Naive thymus-derived CD4-positive, alpha-beta T cell (primary cell): ENCODE measurements around the gene CASTOR1. TPM values are rescaled to one million over a fixed set of nuclear protein-coding genes. Genes with fewer than 3 reads are reported as not detected.
A peak's percentile ranks its signal among the peaks of the same experiment; 100 is the strongest.

Experiments
- ATAC-seq: fragments of 150-1000 bp; cut with Tn5 transposase; 2 replicates; pipeline ENCODE4 v1.10.0; 2021; ENCODE audit warnings: mild to moderate bottlenecking, moderate library complexity
- CTCF ChIA-PET: fragments of 350-600 bp; sonication (Branson Sonifier 250); formaldehyde crosslinking; loops from one replicate; lab custom pipeline; 2021; ENCODE audit warnings: antibody characterized with exemption; lab: Charles Lee
- POLR2A ChIA-PET: fragments of 350-600 bp; sonication (Branson Sonifier 250); formaldehyde crosslinking; loops from one replicate; lab custom pipeline; 2021; ENCODE audit warnings: antibody characterized with exemption, inconsistent platforms; lab: Charles Lee
- DNase-seq, 9 donors: peaks; one replicate each; pipeline versions ENCODE4 v3.0.0 to v3.0.0-alpha.2; 2020 to 2022; ENCODE audit warnings: mixed read lengths in 1 of 9
- H3K27ac ChIP-seq: one replicate; pipeline ENCODE4 v1.7.0; 2013; ENCODE audit warnings: mild to moderate bottlenecking, low read depth, low read length, moderate library complexity
- H3K27me3 ChIP-seq, 2 donors: one replicate each; pipeline ENCODE4 v1.7.0; 2013; ENCODE audit warnings: low read length in 2 of 2, mild to moderate bottlenecking in 2 of 2, moderate library complexity in 2 of 2; ENCODE audit not compliant: control insufficient read depth in 2 of 2, insufficient read depth in 2 of 2
- H3K36me3 ChIP-seq, 3 experiments: 1 replicate in 2 of 3; 2 replicates in 1 of 3; pipeline ENCODE4 v1.7.0; 2013; ENCODE audit warnings: low read length in 3 of 3, mild to moderate bottlenecking in 3 of 3, moderate library complexity in 1 of 3; ENCODE audit not compliant: insufficient read depth in 3 of 3, control insufficient read depth in 2 of 3
- H3K4me1 ChIP-seq, 2 donors: one replicate each; pipeline ENCODE4 v1.7.0; 2013; ENCODE audit warnings: low read length in 2 of 2, mild to moderate bottlenecking in 2 of 2, moderate library complexity in 1 of 2; ENCODE audit not compliant: control insufficient read depth in 2 of 2, insufficient read depth in 2 of 2
- H3K4me3 ChIP-seq: 2 replicates; pipeline ENCODE4 v1.7.0; 2013; ENCODE audit warnings: mild to moderate bottlenecking, low read length
- H3K9me3 ChIP-seq, 3 experiments: 1 replicate in 2 of 3; 2 replicates in 1 of 3; pipeline ENCODE4 v1.7.0; 2013; ENCODE audit warnings: low read length in 3 of 3; ENCODE audit not compliant: control insufficient read depth in 2 of 3
- H3K27ac Mint-ChIP-seq, 9 donors: one replicate each; pipeline ENCODE4 v1.8.0; 2020 to 2022; ENCODE audit warnings: mixed read lengths in 9 of 9, mild to moderate bottlenecking in 8 of 9, moderate library complexity in 5 of 9, inconsistent platforms in 2 of 9
- H3K27me3 Mint-ChIP-seq, 5 donors: one replicate each; pipeline ENCODE4 v1.8.0; 2021 to 2022; ENCODE audit warnings: mixed read lengths in 5 of 5, mild to moderate bottlenecking in 1 of 5
- H3K36me3 Mint-ChIP-seq, 5 donors: one replicate each; pipeline ENCODE4 v1.8.0; 2020 to 2022; ENCODE audit warnings: mixed read lengths in 5 of 5, mild to moderate bottlenecking in 3 of 5, inconsistent platforms in 1 of 5
- H3K4me1 Mint-ChIP-seq, 7 donors: one replicate each; pipeline ENCODE4 v1.8.0; 2020 to 2022; ENCODE audit warnings: mixed read lengths in 7 of 7, mild to moderate bottlenecking in 3 of 7, inconsistent platforms in 1 of 7
- H3K4me3 Mint-ChIP-seq, 10 donors: one replicate each; pipeline ENCODE4 v1.8.0; 2020 to 2022; ENCODE audit warnings: mild to moderate bottlenecking in 10 of 10, mixed read lengths in 10 of 10, moderate library complexity in 6 of 10, inconsistent platforms in 2 of 10
- H3K9me3 Mint-ChIP-seq, 11 donors: one replicate each; pipeline ENCODE4 v1.8.0; 2020 to 2022; ENCODE audit warnings: mixed read lengths in 11 of 11, mild to moderate bottlenecking in 4 of 11, inconsistent platforms in 1 of 11, moderate library complexity in 1 of 11
- intact Hi-C, 2 donors: fragments of 100-400 bp; cut with micrococcal nuclease; formaldehyde crosslinking; loops; one replicate each; pipeline ENCODE4 v1.15.1; 2023
- polyA plus RNA-seq, 2 donors: library from polyadenylated mRNA; unstranded; fragments of 300-500 nt; fragmentation: Illumina TruSeq; gene quantifications; one replicate each; pipeline ENCODE4 v1.2.3, GENCODE V29; 2021
- total RNA-seq, 6 experiments: library from RNA in 5 of 6; stranded (reverse) in 5 of 6; gene quantifications; 1 replicate in 5 of 6; 2 replicates in 1 of 6; pipeline ENCODE4 v1.2.3 and lab custom pipeline; 2021 to 2026

The CASTOR1 gene
- total and polyA plus RNA-seq, 7 experiments from 2014 or later: 12.4 to 43.0 (median 19.0) TPM

DNA sequence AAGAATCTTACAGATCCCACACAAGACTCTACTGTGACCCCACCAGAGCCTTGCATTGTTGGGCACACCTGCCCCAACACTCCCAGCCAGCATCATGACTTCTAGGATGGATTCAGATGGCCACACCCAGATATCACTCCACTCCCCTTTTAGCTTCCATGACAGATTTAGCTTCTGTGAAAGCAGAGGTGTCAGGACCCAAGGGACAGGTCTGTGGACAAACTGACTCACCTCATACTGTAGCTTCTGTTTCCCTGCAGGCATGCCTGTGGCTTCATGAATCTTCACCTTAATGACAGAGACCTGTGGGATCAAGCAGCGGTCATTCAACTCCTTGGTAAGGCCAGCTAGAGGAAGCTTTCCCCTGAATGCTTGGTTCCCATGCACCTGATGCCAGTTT, 45.9 kb upstream of the CASTOR1 start:
- H3K4me1 ChIP-seq: peaks cover 0 to 5% of the 10 kb centered on the region in 2 donors
- ChIA-PET POLR2A (interaction anchor here (1.1 to 48.9 kb wide), 5 partner anchors 9 to 34 kb away, joined by 4 to 1265 read pairs (median 6); partner anchors contain the start of genes CASTOR1, CCDC157, SF3A1 and TBC1D10A), CTCF (interaction anchor here (1.0 to 1.5 kb wide), 3 partner anchors 47 to 72 kb away, joined by 3 to 4 read pairs (median 3); no protein-coding TSS in a partner anchor)
- no peak overlapping the region for H3K4me3 ChIP-seq
- ATAC-seq (no peak), DNase-seq (no peak)
- peak overlapping the region in 4 of 9 donors; percentile 22 to 74 (median 40) for H3K27ac Mint-ChIP-seq
- peak overlapping the region; percentile 9 for H3K27ac ChIP-seq
- H3K36me3 ChIP-seq: peaks cover 44 to 89% (median 61%) of the 10 kb centered on the region in 3 experiments
- H3K9me3 ChIP-seq: no peaks in the 10 kb centered on the region
- intact Hi-C loops: no loop called here
- no peaks in the 10 kb centered on the region for H3K27me3 ChIP-seq
- no peak overlapping the region for H3K4me3 Mint-ChIP-seq
- peaks cover 0 to 37% (median 5%) of the 10 kb centered on the region in 7 donors for H3K4me1 Mint-ChIP-seq
- no peaks in the 10 kb centered on the region for H3K27me3 Mint-ChIP-seq
- H3K36me3 Mint-ChIP-seq: peaks cover 8 to 50% (median 25%) of the 10 kb centered on the region in 5 donors
- H3K9me3 Mint-ChIP-seq: peaks cover 0 to 3% (median 0%) of the 10 kb centered on the region in 11 donors

DNA sequence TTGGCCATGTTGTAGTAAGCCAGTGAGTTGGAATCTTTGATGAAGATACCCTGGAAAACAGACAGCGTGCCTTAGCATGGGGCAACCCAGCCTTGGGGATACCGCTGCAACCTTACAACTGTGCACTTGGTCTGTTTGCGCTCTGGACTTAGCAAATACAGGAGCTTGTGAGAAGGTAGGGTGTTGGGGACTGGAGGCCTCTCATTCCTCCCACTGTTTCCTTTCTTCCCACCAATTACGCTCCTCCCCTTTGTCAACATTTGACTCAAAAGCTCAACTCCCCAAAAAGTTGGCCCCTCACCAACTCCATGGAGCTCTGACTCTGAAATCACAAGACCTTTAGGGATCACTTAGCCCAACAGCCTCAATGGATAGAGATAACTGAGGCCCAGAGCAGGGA, 45.3 kb upstream of the CASTOR1 start:
- intact Hi-C loops: no loop called here
- H3K9me3 Mint-ChIP-seq: peaks cover 0 to 3% (median 0%) of the 10 kb centered on the region in 11 donors
- CTCF ChIA-PET: interaction anchor here (1.0 to 1.5 kb wide), 3 partner anchors 46 to 71 kb away, joined by 3 to 4 read pairs (median 3); no protein-coding TSS in a partner anchor
- H3K9me3 ChIP-seq: no peaks in the 10 kb centered on the region
- ATAC-seq: no peak
- H3K4me3 Mint-ChIP-seq: no peak overlapping the region
- peak overlapping the region; percentile 9 for H3K27ac ChIP-seq
- H3K4me1 ChIP-seq: peaks cover 0 to 5% of the 10 kb centered on the region in 2 donors
- no peak for DNase-seq
- peak overlapping the region in 6 of 9 donors; percentile 11 to 74 (median 27) for H3K27ac Mint-ChIP-seq
- no peak overlapping the region for H3K4me3 ChIP-seq
- peaks cover 8 to 46% (median 25%) of the 10 kb centered on the region in 5 donors for H3K36me3 Mint-ChIP-seq
- POLR2A ChIA-PET: interaction anchor here (1.1 to 48.9 kb wide), 4 partner anchors 8 to 33 kb away, joined by 4 to 1265 read pairs (median 8); partner anchors contain the start of genes CASTOR1, CCDC157, SF3A1 and TBC1D10A
- no peaks in the 10 kb centered on the region for H3K27me3 ChIP-seq
- H3K27me3 Mint-ChIP-seq: no peaks in the 10 kb centered on the region
- peaks cover 40 to 83% (median 56%) of the 10 kb centered on the region in 3 experiments for H3K36me3 ChIP-seq
- peaks cover 0 to 37% (median 5%) of the 10 kb centered on the region in 7 donors for H3K4me1 Mint-ChIP-seq

DNA sequence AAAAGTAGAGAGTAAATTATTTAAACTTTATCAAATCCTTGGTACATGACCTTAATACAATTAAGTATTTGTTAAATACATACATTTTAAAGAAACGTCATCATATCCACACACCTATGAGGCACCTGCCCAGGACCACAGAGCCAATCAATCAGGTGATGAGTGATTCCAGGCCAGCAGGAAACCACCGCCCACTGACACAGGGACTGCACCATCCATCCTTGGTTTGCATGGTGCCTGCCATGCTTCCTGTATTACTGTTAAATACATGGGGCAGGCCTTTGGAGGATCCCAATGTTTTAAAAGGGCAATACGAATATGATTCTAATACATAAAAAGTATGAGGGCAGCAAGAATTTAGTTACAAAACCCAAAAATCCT, 44.4 kb upstream of the CASTOR1 start:
- no peak for DNase-seq
- peaks cover 3 to 41% (median 20%) of the 10 kb centered on the region in 5 donors for H3K36me3 Mint-ChIP-seq
- Histone ChIP-seq H3K9me3 (no peaks in the 10 kb centered on the region), H3K4me1 (peaks cover 0 to 5% of the 10 kb centered on the region in 2 donors), H3K36me3 (peaks cover 32 to 74% (median 49%) of the 10 kb centered on the region in 3 experiments), H3K27ac (peak overlapping the region; percentile 18), H3K4me3 (no peak overlapping the region), H3K27me3 (no peaks in the 10 kb centered on the region)
- no peak overlapping the region for H3K4me3 Mint-ChIP-seq
- peaks cover 0 to 37% (median 5%) of the 10 kb centered on the region in 7 donors for H3K4me1 Mint-ChIP-seq
- POLR2A ChIA-PET: interaction anchor here (48.9 kb wide), 1 partner anchor 32 kb away, joined by 1265 read pairs; the partner anchor contains the start of gene CASTOR1
- CTCF ChIA-PET: interaction anchor here (0.5 to 1.5 kb wide), 4 partner anchors 21 to 1089 kb away, joined by 3 to 4 read pairs (median 3); no protein-coding TSS in a partner anchor
- no peak for ATAC-seq
- peak overlapping the region in 8 of 9 donors; percentile 11 to 71 (median 56) for H3K27ac Mint-ChIP-seq
- H3K27me3 Mint-ChIP-seq: no peaks in the 10 kb centered on the region
- intact Hi-C loops: no loop called here
- peaks cover 0 to 2% (median 0%) of the 10 kb centered on the region in 11 donors for H3K9me3 Mint-ChIP-seq

DNA sequence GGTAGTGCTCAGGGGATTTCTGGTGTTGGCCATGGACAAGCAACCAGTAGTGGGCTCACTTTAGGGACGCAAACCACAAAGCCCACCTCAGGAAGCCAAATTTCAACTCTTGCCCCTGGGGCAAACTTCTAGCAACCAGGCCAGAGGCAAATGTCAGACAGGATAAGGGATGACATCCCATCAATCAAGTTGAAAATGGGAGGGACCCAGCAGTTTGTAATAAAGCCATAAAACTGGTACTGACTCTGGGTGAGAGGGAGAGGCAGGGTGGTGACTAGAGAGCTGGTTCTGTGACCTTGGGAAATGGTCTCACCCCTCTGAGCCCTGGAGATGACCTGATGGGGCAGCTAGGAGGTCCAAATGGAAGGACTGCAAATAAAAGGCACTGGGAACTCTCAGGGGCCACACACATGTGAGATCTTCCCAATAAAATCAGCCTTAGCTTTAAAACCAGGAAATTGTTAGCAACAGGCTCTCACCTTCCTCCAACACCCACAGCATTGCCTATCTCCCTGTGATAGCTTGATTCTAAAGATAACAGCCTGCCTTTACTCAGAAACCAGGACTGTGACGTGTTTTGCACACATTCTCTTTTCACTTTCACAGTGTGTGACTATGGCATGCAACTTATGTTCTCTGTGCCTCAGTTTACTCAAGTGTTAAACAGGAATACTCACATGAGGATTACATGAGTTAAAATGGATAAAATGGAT, 43.8 kb upstream of the CASTOR1 start:
- ATAC-seq: no peak

DNA sequence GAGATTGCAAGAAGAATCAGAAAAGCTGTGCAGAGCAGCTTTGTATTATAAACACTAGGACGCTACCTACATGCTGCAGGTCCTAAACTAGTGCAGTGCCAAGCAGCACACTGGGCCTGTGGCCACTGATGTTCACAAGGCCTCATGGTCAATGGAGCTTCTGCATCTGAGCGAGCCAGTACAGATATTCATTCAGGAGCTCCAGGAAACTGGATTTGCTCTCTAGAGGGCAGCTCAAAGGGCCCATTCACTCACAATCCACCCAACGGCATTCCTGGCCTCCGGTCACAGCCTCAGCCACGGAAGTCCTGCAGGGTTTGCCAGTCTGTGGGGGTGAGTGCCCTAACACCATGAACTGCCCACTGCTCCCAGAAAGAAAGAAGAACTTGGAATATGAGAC, 43.2 kb upstream of the CASTOR1 start:
- H3K4me3 Mint-ChIP-seq: no peak overlapping the region
- H3K4me3 ChIP-seq: no peak overlapping the region
- H3K27me3 Mint-ChIP-seq: no peaks in the 10 kb centered on the region
- CTCF ChIA-PET: interaction anchor here (1.0 to 1.1 kb wide), 3 partner anchors 22 to 45 kb away, joined by 3 read pairs; no protein-coding TSS in a partner anchor
- ATAC-seq (no peak), DNase-seq (no peak)
- peaks cover 3 to 9% of the 10 kb centered on the region in 2 donors for H3K4me1 ChIP-seq
- H3K36me3 Mint-ChIP-seq: peaks cover 3 to 33% (median 16%) of the 10 kb centered on the region in 5 donors
- H3K27me3 ChIP-seq: no peaks in the 10 kb centered on the region
- H3K27ac ChIP-seq: peak overlapping the region; percentile 31
- H3K9me3 Mint-ChIP-seq: no peaks in the 10 kb centered on the region
- peaks cover 4 to 44% (median 10%) of the 10 kb centered on the region in 7 donors for H3K4me1 Mint-ChIP-seq
- peak overlapping the region in 5 of 9 donors; percentile 58 to 77 (median 63) for H3K27ac Mint-ChIP-seq
- intact Hi-C loops: no loop called here
- POLR2A ChIA-PET: interaction anchor here (1.6 to 48.9 kb wide), 2 partner anchors 12 to 31 kb away, joined by 5 to 1265 read pairs; partner anchors contain the start of gene CASTOR1
- no peaks in the 10 kb centered on the region for H3K9me3 ChIP-seq
- peaks cover 28 to 62% (median 41%) of the 10 kb centered on the region in 3 experiments for H3K36me3 ChIP-seq

More for the DNA sequence above, 43.8 kb upstream of the CASTOR1 start:
- Mint-ChIP-seq H3K27ac (peak overlapping the region in 7 of 9 donors; percentile 53 to 77 (median 59)), H3K4me1 (peaks cover 0 to 39% (median 5%) of the 10 kb centered on the region in 7 donors), H3K36me3 (peaks cover 3 to 38% (median 19%) of the 10 kb centered on the region in 5 donors), H3K4me3 (peak overlapping the region in 1 of 10 donors; percentile 51), H3K27me3 (no peaks in the 10 kb centered on the region), H3K9me3 (no peaks in the 10 kb centered on the region)
- H3K27me3 ChIP-seq: no peaks in the 10 kb centered on the region
- H3K4me3 ChIP-seq: no peak overlapping the region
- no peaks in the 10 kb centered on the region for H3K9me3 ChIP-seq
- POLR2A ChIA-PET: interaction anchor here (1.6 to 48.9 kb wide), 2 partner anchors 13 to 32 kb away, joined by 5 to 1265 read pairs; partner anchors contain the start of gene CASTOR1
- intact Hi-C loops: no loop called here
- peaks cover 0 to 5% of the 10 kb centered on the region in 2 donors for H3K4me1 ChIP-seq
- CTCF ChIA-PET: interaction anchor here (0.5 to 1.1 kb wide), 3 partner anchors 21 to 1089 kb away, joined by 3 read pairs; no protein-coding TSS in a partner anchor
- peaks cover 28 to 68% (median 45%) of the 10 kb centered on the region in 3 experiments for H3K36me3 ChIP-seq
- peak overlapping the region; percentile 31 for H3K27ac ChIP-seq
- no peak for DNase-seq
